Ishikawa (cell line): Measurements from ENCODE around the gene ARID4A.

Experiments
- CEBPB ChIP-seq: IDR thresholded peaks from 2 replicates; pipeline ENCODE4 v1.6.1; 2012
- EP300 ChIP-seq: IDR thresholded peaks from 2 replicates; pipeline ENCODE4 v1.6.1; 2012; ENCODE audit warnings: borderline replicate concordance
- TAF1 ChIP-seq: IDR thresholded peaks from 2 replicates; pipeline ENCODE4 v1.6.1; 2012; ENCODE audit warnings: low read depth, mild to moderate bottlenecking
- TEAD4 ChIP-seq: IDR thresholded peaks from 2 replicates; pipeline ENCODE4 v1.6.1; 2012
- ZBTB7A ChIP-seq: IDR thresholded peaks from 2 replicates; pipeline ENCODE4 v1.6.1; 2012; ENCODE audit warnings: low read depth
- TF ChIP-seq, protein P1 (sequence below): IDR thresholded peaks from 2 replicates; pipeline ENCODE4 v1.6.1; 2012; ENCODE audit warnings: low read depth, mild to moderate bottlenecking
- TF ChIP-seq, protein P2 (sequence below): IDR thresholded peaks from 2 replicates; pipeline ENCODE4 v1.6.1; 2012

GRCh38 chr14:58272588-58273372 lies 25.6 kb upstream of the ARID4A start:
- TF ChIP-seq, protein P1, sequence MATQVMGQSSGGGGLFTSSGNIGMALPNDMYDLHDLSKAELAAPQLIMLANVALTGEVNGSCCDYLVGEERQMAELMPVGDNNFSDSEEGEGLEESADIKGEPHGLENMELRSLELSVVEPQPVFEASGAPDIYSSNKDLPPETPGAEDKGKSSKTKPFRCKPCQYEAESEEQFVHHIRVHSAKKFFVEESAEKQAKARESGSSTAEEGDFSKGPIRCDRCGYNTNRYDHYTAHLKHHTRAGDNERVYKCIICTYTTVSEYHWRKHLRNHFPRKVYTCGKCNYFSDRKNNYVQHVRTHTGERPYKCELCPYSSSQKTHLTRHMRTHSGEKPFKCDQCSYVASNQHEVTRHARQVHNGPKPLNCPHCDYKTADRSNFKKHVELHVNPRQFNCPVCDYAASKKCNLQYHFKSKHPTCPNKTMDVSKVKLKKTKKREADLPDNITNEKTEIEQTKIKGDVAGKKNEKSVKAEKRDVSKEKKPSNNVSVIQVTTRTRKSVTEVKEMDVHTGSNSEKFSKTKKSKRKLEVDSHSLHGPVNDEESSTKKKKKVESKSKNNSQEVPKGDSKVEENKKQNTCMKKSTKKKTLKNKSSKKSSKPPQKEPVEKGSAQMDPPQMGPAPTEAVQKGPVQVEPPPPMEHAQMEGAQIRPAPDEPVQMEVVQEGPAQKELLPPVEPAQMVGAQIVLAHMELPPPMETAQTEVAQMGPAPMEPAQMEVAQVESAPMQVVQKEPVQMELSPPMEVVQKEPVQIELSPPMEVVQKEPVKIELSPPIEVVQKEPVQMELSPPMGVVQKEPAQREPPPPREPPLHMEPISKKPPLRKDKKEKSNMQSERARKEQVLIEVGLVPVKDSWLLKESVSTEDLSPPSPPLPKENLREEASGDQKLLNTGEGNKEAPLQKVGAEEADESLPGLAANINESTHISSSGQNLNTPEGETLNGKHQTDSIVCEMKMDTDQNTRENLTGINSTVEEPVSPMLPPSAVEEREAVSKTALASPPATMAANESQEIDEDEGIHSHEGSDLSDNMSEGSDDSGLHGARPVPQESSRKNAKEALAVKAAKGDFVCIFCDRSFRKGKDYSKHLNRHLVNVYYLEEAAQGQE: no peak
- TF ChIP-seq, protein P2, sequence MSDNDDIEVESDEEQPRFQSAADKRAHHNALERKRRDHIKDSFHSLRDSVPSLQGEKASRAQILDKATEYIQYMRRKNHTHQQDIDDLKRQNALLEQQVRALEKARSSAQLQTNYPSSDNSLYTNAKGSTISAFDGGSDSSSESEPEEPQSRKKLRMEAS: no peak
- TF ChIP-seq TEAD4 (no peak), TAF1 (no peak), CEBPB (no peak), EP300 (no peak), ZBTB7A (no peak)
